ENCODE results near the gene HPCA. TPM values are rescaled to one million over a fixed set of nuclear protein-coding genes. Genes with fewer than 3 reads are reported as not detected.

Gene HPCA
- total and polyA plus RNA-seq, 3 experiments from 2014 or later, result not detected

- no peak overlapping the region for H3K4me3 ChIP-seq (ENCODE audit: low read length)
- no peaks in the 10 kb centered on the region for H3K9me3 ChIP-seq (ENCODE audit: low read length)
- ChIA-PET CTCF (interaction anchor here (0.8 to 1.5 kb wide), 3 partner anchors 11 to 181 kb away, joined by 3 to 9 read pairs (median 3); no protein-coding TSS in a partner anchor), POLR2A (no interaction called here)
- H3K36me3 Mint-ChIP-seq, result peaks cover 0 to 10% (median 0%) of the 10 kb centered on the region in 3 donors
- peaks cover 42 to 72% of the 10 kb centered on the region in 2 donors for H3K27me3 Mint-ChIP-seq
- peaks cover 8 to 12% (median 9%) of the 10 kb centered on the region in 3 donors for H3K4me1 Mint-ChIP-seq
- H3K4me3 Mint-ChIP-seq, result peak overlapping the region in 6 of 7 donors; percentile 47 to 76 (median 62)
- H3K36me3 ChIP-seq (ENCODE audit: insufficient read depth, low read length), result no peaks in the 10 kb centered on the region
- H3K9me3 Mint-ChIP-seq, result no peaks in the 10 kb centered on the region
- no peaks in the 10 kb centered on the region for H3K4me1 ChIP-seq (ENCODE audit: insufficient read depth, low read length)
- no peak overlapping the region for H3K27ac Mint-ChIP-seq
- DNase-seq, result no peak
- H3K27ac ChIP-seq (ENCODE audit: low read depth, low read length), result no peak overlapping the region
- peaks cover 41% of the 10 kb centered on the region for H3K27me3 ChIP-seq (ENCODE audit: insufficient read depth, low read length, poor library complexity, severe bottlenecking)
Measured at GRCh38 chr1:32893198-32894018, 7.1 kb downstream of the HPCA start.

GRCh38 chr1:32894019-32894600 lies 7.8 kb downstream of the HPCA start:
- H3K9me3 ChIP-seq (ENCODE audit: low read length), result no peaks in the 10 kb centered on the region
- H3K9me3 Mint-ChIP-seq, result peaks cover 0 to 2% (median 0%) of the 10 kb centered on the region in 5 donors
- H3K36me3 ChIP-seq (ENCODE audit: insufficient read depth, low read length), result no peaks in the 10 kb centered on the region
- H3K27ac Mint-ChIP-seq, result no peak overlapping the region
- ChIA-PET POLR2A (no interaction called here), CTCF (no interaction called here)
- no peak overlapping the region for H3K4me3 ChIP-seq (ENCODE audit: low read length)
- no peak overlapping the region for H3K27ac ChIP-seq (ENCODE audit: low read depth, low read length)
- no peak for DNase-seq
- peak overlapping the region in 5 of 7 donors; percentile 24 to 64 (median 47) for H3K4me3 Mint-ChIP-seq
- peaks cover 43% of the 10 kb centered on the region for H3K27me3 ChIP-seq (ENCODE audit: insufficient read depth, low read length, poor library complexity, severe bottlenecking)
- H3K27me3 Mint-ChIP-seq, result peaks cover 47 to 72% of the 10 kb centered on the region in 2 donors
- H3K4me1 ChIP-seq (ENCODE audit: insufficient read depth, low read length), result no peaks in the 10 kb centered on the region
- peaks cover 8 to 12% (median 9%) of the 10 kb centered on the region in 3 donors for H3K4me1 Mint-ChIP-seq
- H3K36me3 Mint-ChIP-seq, result peaks cover 0 to 10% (median 0%) of the 10 kb centered on the region in 3 donors

GRCh38 chr1:32894681-32895080 lies 8.4 kb downstream of the HPCA start:
- CTCF ChIA-PET, result interaction anchor here (1.3 kb wide), 1 partner anchor 9 kb away, joined by 3 read pairs; no protein-coding TSS in a partner anchor
- H3K27ac Mint-ChIP-seq, result no peak overlapping the region
- H3K27me3 Mint-ChIP-seq, result peaks cover 44 to 72% of the 10 kb centered on the region in 2 donors
- peaks cover 8 to 12% (median 9%) of the 10 kb centered on the region in 3 donors for H3K4me1 Mint-ChIP-seq
- H3K9me3 Mint-ChIP-seq, result peaks cover 0 to 2% (median 0%) of the 10 kb centered on the region in 5 donors
- POLR2A ChIA-PET, result no interaction called here
- peaks cover 0 to 7% (median 0%) of the 10 kb centered on the region in 3 donors for H3K36me3 Mint-ChIP-seq
- Histone ChIP-seq H3K4me3 (ENCODE audit: low read length) (no peak overlapping the region), H3K36me3 (ENCODE audit: insufficient read depth, low read length) (no peaks in the 10 kb centered on the region), H3K27me3 (ENCODE audit: insufficient read depth, low read length, poor library complexity, severe bottlenecking) (peaks cover 45% of the 10 kb centered on the region), H3K9me3 (ENCODE audit: low read length) (no peaks in the 10 kb centered on the region), H3K4me1 (ENCODE audit: insufficient read depth, low read length) (no peaks in the 10 kb centered on the region), H3K27ac (ENCODE audit: low read depth, low read length) (no peak overlapping the region)
- DNase-seq, result no peak
- H3K4me3 Mint-ChIP-seq, result no peak overlapping the region

DNA sequence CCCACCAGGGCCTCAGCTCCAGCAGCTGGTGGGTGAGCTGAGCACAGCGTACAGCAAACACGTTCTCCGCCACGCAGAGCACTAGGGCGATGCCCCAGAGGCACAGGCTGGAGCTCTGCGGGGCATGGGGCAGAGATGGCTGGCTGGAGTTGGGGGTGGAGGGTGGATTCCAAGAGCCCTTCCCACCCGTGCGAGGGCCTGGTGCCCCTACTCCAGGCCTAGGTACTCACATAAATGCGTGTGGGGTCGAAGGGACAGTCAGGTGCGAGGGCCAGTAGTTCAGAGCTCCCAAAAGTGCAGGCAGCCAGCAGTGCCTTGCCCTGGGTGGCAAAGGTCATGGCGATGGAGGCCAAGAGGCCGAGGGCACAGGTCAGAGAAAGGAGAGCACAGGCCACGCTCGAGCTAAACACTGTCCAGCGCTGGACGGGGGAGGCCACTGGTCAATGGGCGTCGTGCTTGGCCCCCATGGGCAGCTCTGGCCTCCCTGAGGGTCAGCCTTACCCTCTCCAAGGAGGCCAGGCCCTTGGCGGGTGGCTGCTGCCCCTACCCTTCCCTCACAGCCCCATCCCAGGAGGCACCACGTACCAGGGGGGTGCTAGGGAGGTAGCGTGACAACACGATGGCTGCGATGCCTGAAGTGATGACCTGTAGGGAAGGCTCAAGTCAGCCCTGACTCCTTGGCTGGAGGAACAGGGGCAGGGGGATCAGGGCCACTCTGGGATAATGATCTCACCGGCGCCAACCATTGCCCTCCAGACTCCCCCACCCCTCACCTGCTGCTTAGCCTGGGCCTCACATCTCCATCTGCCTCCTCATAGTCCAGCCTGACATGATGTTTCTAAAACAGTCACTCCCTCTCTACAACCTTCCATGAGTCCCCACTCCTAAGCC lies 9.3 kb downstream of the HPCA start:
- H3K27me3 ChIP-seq (ENCODE audit: insufficient read depth, low read length, poor library complexity, severe bottlenecking), result peaks cover 46% of the 10 kb centered on the region
- no peak overlapping the region for H3K4me3 ChIP-seq (ENCODE audit: low read length)
- Mint-ChIP-seq H3K9me3 (peaks cover 0 to 2% (median 0%) of the 10 kb centered on the region in 5 donors), H3K27ac (no peak overlapping the region), H3K27me3 (peaks cover 41 to 72% of the 10 kb centered on the region in 2 donors), H3K4me1 (peaks cover 8 to 14% (median 11%) of the 10 kb centered on the region in 3 donors), H3K36me3 (no peaks in the 10 kb centered on the region), H3K4me3 (no peak overlapping the region)
- DNase-seq, result no peak
- CTCF ChIA-PET, result interaction anchor here (1.3 kb wide), 1 partner anchor 10 kb away, joined by 3 read pairs; no protein-coding TSS in a partner anchor
- peaks cover 3% of the 10 kb centered on the region for H3K4me1 ChIP-seq (ENCODE audit: insufficient read depth, low read length)
- H3K9me3 ChIP-seq (ENCODE audit: low read length), result no peaks in the 10 kb centered on the region
- POLR2A ChIA-PET, result no interaction called here
- no peak overlapping the region for H3K27ac ChIP-seq (ENCODE audit: low read depth, low read length)
- no peaks in the 10 kb centered on the region for H3K36me3 ChIP-seq (ENCODE audit: insufficient read depth, low read length)

DNA sequence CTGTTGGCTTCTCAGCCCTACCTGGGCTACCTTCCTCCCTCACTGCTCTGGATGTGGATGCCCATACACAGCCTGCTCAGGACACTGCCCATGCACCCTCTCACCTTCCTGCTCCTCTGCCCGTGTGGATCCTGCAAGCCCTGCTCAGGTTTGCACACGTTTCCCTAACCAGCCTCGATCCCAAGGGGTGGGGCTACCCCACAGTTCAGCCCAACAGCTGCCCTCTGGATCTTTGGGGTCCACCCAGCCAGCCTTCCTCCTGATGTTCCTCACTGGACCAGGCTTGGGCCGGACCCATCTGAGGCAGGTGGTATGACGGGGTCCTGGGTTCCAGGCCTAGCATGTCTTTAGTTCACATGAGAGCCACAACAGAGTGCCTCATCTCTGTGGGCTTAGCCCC lies 10.2 kb downstream of the HPCA start:
- Mint-ChIP-seq H3K36me3 (no peaks in the 10 kb centered on the region), H3K27ac (peak overlapping the region in 1 of 8 donors; percentile 87), H3K9me3 (peaks cover 0 to 2% (median 0%) of the 10 kb centered on the region in 5 donors), H3K4me1 (peaks cover 11 to 18% (median 14%) of the 10 kb centered on the region in 3 donors), H3K4me3 (no peak overlapping the region), H3K27me3 (peaks cover 44 to 66% of the 10 kb centered on the region in 2 donors)
- Histone ChIP-seq H3K9me3 (ENCODE audit: low read length) (no peaks in the 10 kb centered on the region), H3K27ac (ENCODE audit: low read depth, low read length) (no peak overlapping the region), H3K4me1 (ENCODE audit: insufficient read depth, low read length) (peaks cover 7% of the 10 kb centered on the region), H3K27me3 (ENCODE audit: insufficient read depth, low read length, poor library complexity, severe bottlenecking) (peaks cover 45% of the 10 kb centered on the region), H3K4me3 (ENCODE audit: low read length) (no peak overlapping the region), H3K36me3 (ENCODE audit: insufficient read depth, low read length) (no peaks in the 10 kb centered on the region)
- DNase-seq, result no peak
- ChIA-PET POLR2A (no interaction called here), CTCF (interaction anchor here (0.9 kb wide), 1 partner anchor 21 kb away, joined by 3 read pairs; no protein-coding TSS in a partner anchor)

DNA sequence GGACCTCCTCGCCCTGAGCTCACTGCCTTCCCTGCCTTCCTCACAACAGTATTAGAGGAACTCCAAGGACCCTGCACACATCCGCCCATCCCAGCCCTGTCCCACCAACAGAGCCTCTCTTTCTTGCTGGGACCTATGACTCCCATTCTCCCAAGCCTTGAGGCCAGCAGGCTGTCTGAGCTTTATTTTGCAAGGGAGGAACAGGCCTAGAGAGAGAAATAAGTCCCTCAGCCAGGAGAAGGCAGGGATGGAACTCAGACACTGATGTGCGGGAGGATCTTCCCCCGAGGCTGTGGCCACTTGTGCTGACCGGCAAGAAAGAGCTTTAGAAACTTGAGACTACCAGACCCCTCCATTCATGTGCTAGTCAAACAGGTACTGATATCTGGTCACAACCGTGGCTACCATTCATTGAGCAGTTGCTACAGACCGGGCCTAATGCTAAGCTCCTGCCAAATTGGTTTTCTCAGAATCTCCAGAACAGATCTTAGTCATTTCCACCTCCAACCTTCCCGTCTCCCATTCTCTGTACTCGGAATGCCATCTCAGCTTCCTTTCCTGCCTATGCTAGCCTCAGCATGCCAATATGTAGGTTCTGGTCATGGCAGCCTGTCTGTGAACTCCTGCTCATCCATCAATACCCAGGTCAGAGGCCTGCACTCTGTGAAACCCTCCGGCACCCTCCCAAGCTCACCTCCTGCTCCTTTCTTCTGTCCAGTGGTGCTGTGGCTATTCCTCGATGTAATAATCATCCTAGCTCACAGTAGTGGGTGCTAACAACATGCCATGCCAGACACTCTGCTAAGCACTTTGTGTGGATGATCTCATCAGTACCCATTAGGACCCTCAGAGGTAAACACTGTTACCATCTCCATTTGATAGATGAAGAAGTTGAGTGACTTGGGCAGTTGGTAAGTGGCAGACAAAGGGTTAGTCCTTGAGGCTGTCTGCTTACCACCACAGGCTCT lies 11.1 kb downstream of the HPCA start:
- H3K27me3 ChIP-seq (ENCODE audit: insufficient read depth, low read length, poor library complexity, severe bottlenecking), result peaks cover 44% of the 10 kb centered on the region
- CTCF ChIA-PET, result interaction anchor here (0.9 kb wide), 1 partner anchor 20 kb away, joined by 3 read pairs; no protein-coding TSS in a partner anchor
- DNase-seq, result no peak
- H3K9me3 ChIP-seq (ENCODE audit: low read length), result no peaks in the 10 kb centered on the region
- Mint-ChIP-seq H3K4me3 (no peak overlapping the region), H3K4me1 (peaks cover 8 to 23% (median 13%) of the 10 kb centered on the region in 3 donors), H3K27me3 (peaks cover 43 to 66% of the 10 kb centered on the region in 2 donors), H3K9me3 (peaks cover 0 to 2% (median 0%) of the 10 kb centered on the region in 5 donors), H3K27ac (peak overlapping the region in 1 of 8 donors; percentile 47), H3K36me3 (no peaks in the 10 kb centered on the region)
- POLR2A ChIA-PET, result interaction anchor here (0.5 kb wide), 1 partner anchor 10 kb away, joined by 8 read pairs; no protein-coding TSS in a partner anchor
- H3K27ac ChIP-seq (ENCODE audit: low read depth, low read length), result no peak overlapping the region
- no peaks in the 10 kb centered on the region for H3K36me3 ChIP-seq (ENCODE audit: insufficient read depth, low read length)
- H3K4me1 ChIP-seq (ENCODE audit: insufficient read depth, low read length), result peaks cover 7% of the 10 kb centered on the region
- no peak overlapping the region for H3K4me3 ChIP-seq (ENCODE audit: low read length)

Measured in CD8-positive, alpha-beta memory T cell (primary cell).